ENCODE measurements around the gene PRKAR2B. TPM values are rescaled to one million over a fixed set of nuclear protein-coding genes. Genes with fewer than 3 reads are reported as not detected.
"Not testable (repeated sequence)": the region's sequence is repeated elsewhere in the genome, so short reads cannot be mapped to it uniquely, and the experiment has no call there.

The PRKAR2B gene
- total RNA-seq, 1 experiment from 2014 or later: 24.8 TPM

DNA sequence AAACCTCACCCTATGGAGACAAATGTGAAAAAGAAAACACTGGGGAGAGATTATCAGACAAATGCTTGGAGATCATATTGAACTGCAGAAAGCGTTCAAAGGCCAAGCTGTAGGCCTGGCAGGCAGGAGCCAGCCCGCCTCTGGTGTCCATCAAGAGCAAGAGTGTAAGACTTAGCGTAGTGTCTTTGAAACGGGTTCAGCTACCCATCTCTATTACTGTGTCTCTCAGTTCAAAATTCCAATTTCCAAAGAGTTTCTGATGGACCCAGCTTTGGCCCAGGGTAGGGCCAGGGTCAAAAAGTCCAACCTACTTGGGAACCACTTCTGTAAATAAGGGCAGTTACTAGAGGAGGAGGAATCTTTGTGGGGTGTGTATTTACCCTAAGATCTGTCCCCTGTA is 78.9 kb downstream of the PRKAR2B start:
- no peak for DNase-seq (ENCODE audit: low read depth, low spot score)
- in situ Hi-C loops (cut with HindIII; ENCODE audit: low pct_unique_long_range_greater_than_20kb, low sequenced_read_pairs): no loop called here

DNA sequence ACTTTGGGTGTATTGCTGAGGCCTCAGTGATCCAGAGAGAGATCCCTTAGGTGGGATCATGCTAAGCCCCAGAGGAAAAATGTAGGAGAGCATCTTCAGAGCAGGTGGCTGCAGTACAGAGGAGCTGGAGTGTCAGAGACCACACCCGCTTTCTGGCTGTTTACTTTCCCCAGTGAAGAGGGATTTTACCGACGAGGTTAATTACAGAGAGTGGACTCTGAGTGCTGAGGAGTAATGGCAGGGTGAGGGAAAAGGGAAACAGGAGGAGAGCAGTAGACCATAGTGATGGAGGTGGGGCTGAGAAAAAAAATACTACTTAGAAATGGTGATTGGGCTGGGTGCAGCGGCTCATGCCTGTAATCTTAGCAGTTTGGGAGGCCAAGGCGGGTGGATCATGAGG is 81.0 kb downstream of the PRKAR2B start:
- DNase-seq (ENCODE audit: low read depth, low spot score): no peak

DNA sequence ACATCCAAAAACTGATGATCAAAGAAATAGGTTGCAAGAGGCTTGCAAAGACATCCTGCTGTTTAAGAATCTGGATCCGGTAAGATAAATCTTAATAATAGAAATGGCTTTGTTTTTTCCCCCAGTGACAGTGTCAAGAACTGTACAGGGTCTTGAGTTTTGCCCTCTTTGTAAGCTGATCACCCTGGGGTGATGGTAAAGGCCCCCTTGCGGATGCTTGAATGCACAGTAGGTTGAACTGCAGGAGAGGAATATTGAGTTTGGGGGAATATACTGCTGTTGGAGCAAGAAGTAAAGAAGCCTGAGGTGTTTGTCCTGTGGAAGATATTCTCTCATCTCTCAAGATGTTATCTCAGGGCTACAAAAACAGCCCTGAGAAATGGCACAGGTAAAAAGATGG is 83.7 kb downstream of the PRKAR2B start:
- in situ Hi-C loops (cut with HindIII; ENCODE audit: low pct_unique_long_range_greater_than_20kb, low sequenced_read_pairs): no loop called here
- no peak for DNase-seq (ENCODE audit: low read depth, low spot score)

More for the DNA sequence above, 81.0 kb downstream of the PRKAR2B start:
- in situ Hi-C loops (cut with HindIII; ENCODE audit: low pct_unique_long_range_greater_than_20kb, low sequenced_read_pairs): no loop called here

DNA sequence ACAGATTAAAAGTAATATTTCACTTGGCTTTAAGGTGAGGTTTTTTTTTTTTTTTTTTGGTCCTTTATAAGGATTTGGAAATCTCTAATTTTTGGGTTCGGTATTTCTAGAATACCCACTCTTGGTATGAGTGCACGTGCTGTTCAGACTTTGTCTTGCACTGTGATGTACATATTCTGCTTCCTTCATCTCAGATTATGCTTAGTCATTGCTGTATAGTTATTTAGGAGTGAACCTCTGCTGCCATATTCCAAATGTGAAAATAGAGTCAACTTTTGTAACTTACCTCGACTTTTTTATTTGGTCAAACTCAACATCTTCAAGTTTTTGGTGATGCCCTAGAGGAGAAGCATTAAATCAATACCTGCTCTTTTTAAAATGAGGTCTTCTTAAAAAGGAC is 84.2 kb downstream of the PRKAR2B start:
- no peak for DNase-seq (ENCODE audit: low read depth, low spot score)
- in situ Hi-C loops (cut with HindIII; ENCODE audit: low pct_unique_long_range_greater_than_20kb, low sequenced_read_pairs): no loop called here

DNA sequence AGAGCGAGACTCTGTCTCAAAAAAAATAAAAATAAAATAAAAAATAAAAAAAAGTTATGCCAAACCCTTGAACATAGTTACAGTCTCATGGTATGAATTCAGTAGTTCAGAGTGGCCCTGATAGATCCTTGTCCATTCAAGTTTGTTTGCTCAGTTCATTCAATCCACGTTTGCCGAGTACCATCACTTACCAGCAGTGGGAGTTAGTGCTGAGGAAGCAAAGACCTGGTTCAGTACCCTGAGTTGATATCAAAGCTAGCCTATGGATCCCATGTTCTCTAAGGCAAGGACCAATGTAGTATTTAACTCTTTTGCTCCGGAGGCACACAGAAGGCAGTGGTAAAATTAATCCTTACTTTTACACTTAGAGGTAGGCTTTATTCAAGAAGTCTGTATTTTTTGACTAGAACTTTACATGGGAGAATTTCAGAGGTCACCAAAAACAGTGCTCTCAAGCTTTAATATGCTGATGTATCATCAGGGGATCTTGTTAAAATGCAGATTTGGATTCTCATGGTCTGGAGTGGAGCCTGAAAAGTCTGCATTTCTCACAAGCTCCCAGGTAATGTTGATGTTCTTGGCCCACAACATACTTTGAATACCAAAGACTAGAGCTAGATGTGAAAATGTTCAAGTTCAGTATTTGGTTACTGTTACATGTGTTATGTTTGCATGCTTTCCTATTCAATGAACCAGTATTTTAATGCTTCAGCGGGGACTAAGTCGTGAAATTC is 86.1 kb downstream of the PRKAR2B start:
- peak; percentile 54 for DNase-seq (ENCODE audit: low read depth, low spot score)
- in situ Hi-C loops (cut with HindIII; ENCODE audit: low pct_unique_long_range_greater_than_20kb, low sequenced_read_pairs): no loop called here

DNA sequence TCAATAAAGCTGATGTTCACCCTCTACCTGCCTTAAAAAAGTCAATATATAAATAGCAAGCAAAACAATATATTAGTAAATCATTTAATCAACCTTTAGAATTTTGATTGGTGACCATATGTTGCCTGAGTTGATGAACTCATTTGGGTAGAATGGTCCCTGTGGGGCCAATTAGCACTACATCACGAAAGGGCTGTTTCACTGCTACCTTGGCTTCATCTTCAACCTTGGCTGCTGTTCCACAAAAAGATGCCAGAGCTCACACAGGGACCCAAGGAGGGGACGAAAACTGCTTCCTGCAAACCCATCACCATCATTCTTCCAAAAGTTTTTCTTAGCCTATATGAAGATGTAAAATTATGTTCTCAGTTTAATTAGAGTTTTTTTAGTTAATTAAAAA is 88.9 kb downstream of the PRKAR2B start:
- in situ Hi-C loops (cut with HindIII; ENCODE audit: low pct_unique_long_range_greater_than_20kb, low sequenced_read_pairs): no loop called here
- no peak for DNase-seq (ENCODE audit: low read depth, low spot score)

DNA sequence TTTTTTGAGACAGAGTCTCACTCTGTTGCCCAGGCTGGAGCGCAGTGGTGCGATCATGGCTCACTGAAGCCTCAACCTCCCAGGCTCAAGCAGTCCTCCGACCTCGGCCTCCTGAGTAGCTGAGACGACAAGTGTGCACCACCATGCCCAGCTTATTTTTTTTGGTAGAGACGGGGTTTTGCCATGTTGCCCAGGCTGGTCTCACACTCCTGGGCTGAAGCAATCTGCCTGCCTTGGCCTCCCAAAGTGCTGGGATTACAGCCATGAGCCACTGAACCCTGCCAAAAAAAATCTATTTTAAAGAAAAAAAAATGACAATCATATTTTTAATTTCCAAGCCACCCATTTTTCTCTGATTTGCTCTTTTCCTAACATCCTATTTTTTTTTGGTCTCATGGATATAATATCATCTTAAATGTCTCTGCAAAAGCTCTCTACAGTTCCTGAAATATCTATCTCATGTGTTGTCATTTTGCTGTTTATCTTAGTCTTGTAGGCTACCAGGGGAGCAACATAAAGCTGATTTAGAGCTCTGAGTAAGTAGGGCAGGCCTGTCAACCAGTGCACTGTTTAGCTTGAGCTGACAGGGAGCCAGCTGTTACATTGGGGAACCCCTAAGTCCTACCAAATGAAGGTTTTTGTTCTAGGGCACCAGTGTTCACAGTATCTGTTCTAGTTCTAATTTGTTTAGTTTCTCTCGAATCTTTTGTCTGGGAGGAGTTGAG is 94.4 kb downstream of the PRKAR2B start:
- in situ Hi-C loops (cut with HindIII; ENCODE audit: low pct_unique_long_range_greater_than_20kb, low sequenced_read_pairs): no loop called here
- DNase-seq (ENCODE audit: low read depth, low spot score): no peak

DNA sequence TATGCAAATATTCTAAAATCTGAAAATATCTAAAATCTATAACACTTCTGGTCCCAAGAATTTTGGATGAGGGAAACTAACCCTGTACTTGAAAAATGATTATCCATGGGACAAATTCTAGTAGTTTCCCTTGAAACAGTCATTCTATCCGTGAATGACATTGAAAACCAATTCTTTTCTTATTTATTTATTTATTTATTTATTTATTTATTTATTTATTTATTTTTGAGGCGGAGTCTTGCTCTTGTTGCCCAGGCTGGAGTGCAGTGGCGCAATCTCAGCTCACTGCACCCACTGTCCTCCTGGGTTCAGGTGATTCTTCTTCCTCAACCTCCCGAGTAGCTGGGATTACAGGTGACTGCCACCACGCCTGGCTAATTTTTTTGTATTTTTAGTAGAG is 99.4 kb downstream of the PRKAR2B start:
- in situ Hi-C loops (cut with HindIII; ENCODE audit: low pct_unique_long_range_greater_than_20kb, low sequenced_read_pairs); DNase-seq (ENCODE audit: low read depth, low spot score): not testable (repeated sequence)

DNA sequence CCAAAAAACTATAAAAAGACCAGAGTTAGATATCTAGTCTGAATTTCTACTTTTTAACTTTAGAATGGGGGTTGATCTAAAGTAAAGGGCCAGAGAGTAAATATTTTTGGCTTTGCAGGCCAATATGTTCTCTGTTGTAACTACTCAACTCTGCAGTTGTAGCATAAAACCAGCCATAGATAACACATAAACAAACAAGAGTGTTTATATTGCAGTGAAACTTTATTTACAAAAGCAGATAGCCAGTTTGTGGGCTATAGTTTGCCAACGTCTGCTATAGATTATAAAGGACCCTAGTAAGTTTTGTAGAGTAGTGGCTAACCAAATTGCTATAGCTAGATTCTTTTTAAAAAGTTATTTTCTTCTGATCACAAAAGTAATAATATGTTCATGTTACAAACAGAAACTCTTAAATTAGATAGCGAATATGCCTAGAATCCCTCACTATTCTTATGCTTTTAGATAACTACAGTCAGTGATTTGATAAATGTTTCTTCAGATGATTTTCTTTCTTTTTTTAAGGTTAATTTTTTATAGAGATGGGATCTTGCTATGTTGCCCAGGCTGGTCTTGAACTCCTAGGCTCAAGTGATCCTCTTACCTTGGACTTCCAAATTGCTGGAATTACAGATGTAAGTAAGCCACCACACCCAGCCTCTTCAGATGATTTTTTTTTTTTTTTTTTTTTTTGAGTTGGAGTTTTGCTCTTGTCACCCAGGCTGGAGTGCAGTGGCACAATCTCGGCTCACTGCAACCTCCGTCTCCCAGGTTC is 100.7 kb downstream of the PRKAR2B start:
- no peak for DNase-seq (ENCODE audit: low read depth, low spot score)
- in situ Hi-C loops (cut with HindIII; ENCODE audit: low pct_unique_long_range_greater_than_20kb, low sequenced_read_pairs): no loop called here

DNA sequence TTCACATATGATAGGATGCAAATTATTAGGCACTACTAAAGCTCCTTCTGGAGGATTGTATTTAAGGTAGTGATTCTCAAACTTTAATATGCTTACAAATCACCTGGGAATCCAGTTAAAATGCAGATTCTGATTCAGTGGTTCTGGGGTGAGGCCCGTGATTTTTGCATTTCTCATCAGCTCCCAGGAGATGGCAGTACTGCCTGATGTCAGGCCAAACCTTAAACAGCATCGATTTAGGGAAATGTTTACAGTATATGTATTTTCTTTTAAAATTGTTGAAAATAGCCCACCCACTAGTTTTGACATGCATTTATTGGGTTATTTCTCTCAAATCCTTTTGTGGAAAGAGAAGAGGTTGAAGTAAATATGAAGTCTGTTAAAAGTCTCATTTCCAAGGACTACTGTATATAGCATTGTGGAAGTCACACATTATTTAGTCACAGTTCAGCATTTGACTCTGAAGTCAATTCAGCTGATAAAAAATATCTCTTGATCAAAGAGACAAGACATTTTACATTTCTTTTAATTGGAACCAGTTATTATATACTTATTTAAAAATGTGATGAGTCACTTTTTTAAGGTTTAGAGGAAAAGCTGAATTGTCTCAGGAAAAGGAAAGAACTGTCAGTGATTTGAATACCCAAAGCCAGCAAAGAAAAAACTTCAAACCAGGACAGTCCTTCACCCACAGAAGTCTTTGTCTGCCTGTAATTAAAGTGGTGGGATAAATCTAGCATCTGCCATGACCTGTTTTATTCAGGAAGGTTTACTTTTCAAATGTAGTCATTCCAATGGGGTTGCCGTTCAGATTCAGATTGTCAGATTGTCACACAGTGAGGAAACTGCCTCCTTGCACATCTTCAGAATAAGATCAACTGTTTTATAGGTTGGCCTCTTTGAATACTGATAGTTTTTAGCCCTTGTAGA is 103.2 kb downstream of the PRKAR2B start:
- in situ Hi-C loops (cut with HindIII; ENCODE audit: low pct_unique_long_range_greater_than_20kb, low sequenced_read_pairs): no loop called here
- peak; percentile 77 for DNase-seq (ENCODE audit: low read depth, low spot score)

DNA sequence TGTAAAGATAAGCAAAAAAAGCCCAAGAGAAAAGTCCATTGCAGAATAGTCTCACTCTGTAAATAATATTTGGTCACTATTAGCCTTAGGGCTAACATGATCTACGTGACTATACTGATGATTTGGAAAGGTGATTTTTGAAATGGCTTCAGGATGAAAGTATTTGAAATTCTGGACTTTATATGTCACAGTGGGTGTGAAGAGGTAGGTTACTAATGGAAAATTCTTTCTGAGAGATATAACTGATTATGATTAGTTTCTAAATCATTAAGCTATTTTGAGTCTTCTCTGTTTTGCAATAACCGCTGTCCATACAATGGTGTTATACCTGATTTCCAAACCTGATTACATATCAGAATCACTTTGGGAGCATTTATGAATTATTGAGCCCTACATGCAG is 104.2 kb downstream of the PRKAR2B start:
- no peak for DNase-seq (ENCODE audit: low read depth, low spot score)
- in situ Hi-C loops (cut with HindIII; ENCODE audit: low pct_unique_long_range_greater_than_20kb, low sequenced_read_pairs): no loop called here

DNA sequence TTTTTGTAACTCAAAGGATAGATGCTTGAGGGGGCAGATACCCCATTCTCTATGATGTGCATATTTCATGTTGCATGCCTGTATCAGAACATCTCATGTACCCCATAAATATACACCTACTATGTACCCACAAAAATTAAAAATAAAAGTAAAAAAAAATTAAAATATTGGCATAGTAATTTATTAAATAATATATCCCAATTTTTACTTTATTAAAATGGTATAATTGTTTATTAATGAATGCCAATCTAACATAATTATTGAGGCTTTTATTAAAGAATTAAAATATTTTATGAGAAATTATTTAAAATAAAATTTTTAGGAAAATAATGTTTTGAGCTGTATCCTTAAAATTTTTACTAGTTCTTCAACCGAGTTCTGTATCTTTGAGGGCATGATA is 105.4 kb downstream of the PRKAR2B start:
- no peak for DNase-seq (ENCODE audit: low read depth, low spot score)
- in situ Hi-C loops (cut with HindIII; ENCODE audit: low pct_unique_long_range_greater_than_20kb, low sequenced_read_pairs): no loop called here

DNA sequence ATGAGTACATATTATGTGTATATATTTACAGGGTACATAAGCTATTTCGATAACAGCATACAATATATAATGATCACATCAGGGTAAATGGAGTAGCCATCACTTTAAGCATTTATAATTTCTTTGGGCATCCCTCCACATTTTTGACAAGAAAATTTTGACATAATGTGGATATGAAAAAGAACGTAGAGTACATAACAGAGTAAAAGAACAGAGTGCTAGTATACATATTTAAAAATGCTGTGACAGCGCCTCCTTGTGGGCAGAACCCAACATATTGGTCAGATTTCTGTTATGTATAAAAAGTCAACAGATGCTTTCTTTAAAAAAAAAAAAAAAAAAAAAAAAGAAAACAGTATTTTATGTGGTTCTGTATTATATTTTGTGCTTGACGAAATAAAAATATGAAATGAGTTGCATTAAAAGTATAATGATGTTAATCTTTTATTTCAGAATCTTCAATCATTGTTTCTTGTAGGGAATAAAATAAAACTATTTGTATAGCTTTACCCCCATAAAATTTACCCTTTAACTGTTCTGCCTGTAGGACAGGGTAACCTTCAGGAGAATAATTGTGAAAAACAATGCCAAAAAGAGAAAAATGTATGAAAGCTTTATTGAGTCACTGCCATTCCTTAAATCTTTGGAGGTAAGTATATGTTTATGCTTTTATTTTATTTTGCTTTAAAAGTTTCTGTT is 106.0 kb downstream of the PRKAR2B start:
- DNase-seq (ENCODE audit: low read depth, low spot score): peak; percentile 88
- in situ Hi-C loops (cut with HindIII; ENCODE audit: low pct_unique_long_range_greater_than_20kb, low sequenced_read_pairs): no loop called here

DNA sequence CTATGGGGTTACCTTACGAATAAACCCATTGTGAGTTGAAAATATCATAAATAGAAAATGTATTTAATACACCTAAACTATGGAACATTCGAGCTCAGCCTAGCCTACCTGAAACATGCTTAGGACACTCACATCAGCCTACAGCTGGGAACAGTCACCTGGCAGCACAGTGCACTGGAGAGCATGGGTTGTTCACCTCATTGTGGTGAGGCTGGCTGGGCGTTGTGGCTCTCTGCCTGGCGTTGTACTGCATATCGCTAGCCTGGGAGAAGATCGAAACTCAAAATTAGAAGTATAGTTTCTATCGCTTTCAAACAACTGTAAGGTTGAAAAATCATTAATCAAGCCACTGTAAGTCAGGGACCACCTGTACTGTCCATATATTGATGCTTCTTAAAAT is 107.0 kb downstream of the PRKAR2B start:
- DNase-seq (ENCODE audit: low read depth, low spot score): no peak
- in situ Hi-C loops (cut with HindIII; ENCODE audit: low pct_unique_long_range_greater_than_20kb, low sequenced_read_pairs): no loop called here

DNA sequence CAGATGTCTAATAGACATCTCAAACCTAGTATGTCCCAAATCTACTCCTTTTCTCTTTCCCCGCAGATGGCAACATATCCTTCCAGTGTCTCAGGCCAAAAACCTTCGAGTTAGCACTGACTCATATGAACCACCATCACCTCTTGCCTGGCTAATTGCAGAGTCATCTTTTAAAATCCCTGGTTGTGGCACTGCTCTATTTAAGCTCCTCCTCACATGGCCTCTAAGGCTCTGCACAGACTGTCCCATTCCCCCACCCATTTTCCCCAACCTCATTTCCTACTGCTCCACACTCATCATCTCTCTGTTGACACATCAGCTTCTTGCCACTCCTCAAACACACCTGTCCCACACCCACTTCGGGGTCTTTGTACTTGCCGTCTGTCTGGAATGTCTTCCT is 107.5 kb downstream of the PRKAR2B start:
- in situ Hi-C loops (cut with HindIII; ENCODE audit: low pct_unique_long_range_greater_than_20kb, low sequenced_read_pairs): no loop called here
- peak; percentile 18 for DNase-seq (ENCODE audit: low read depth, low spot score)

DNA sequence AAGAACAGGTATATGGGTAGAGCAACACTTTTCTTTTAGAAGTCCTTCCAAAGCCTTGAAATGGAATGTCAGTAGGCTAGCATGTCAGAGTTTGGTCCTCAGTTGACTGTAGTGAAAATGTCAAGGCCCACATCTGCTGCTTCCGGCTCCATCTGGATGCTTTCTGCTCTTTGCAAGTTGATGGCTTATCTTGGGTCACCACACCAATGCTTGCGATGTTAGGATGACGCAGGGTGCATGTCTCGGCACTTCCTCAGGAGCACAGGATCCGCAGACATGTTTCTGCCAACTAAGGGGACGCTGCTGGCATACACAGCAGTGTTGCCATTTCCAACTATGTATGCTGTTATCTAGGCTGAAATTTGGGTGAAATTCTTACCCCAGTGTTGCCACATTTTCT is 110.3 kb downstream of the PRKAR2B start:
- no peak for DNase-seq (ENCODE audit: low read depth, low spot score)
- in situ Hi-C loops (cut with HindIII; ENCODE audit: low pct_unique_long_range_greater_than_20kb, low sequenced_read_pairs): no loop called here

DNA sequence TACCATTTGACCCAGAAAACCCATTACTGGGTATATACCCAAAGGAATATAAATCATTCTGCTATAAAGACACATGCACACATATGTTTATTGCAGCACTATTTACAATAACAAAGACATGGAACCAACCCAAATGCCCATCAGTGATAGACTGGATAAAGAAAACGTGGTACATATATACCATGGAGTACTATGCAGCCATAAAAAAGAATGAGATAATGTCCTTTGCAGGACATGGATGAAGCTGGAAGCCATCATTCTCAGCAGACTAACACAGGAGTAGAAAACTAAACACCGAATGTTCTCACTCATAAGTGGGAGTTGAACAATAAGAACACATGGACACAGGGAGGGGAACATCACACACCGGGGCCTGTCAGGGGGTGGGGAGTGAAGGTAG is 111.2 kb downstream of the PRKAR2B start:
- DNase-seq (ENCODE audit: low read depth, low spot score); in situ Hi-C loops (cut with HindIII; ENCODE audit: low pct_unique_long_range_greater_than_20kb, low sequenced_read_pairs): not testable (repeated sequence)
